ENCODE measurements around the gene TMEM156.
"Not testable (repeated sequence)": the region's sequence is repeated elsewhere in the genome, so short reads cannot be mapped to it uniquely, and the experiment has no call there.

Gene TMEM156

DNA sequence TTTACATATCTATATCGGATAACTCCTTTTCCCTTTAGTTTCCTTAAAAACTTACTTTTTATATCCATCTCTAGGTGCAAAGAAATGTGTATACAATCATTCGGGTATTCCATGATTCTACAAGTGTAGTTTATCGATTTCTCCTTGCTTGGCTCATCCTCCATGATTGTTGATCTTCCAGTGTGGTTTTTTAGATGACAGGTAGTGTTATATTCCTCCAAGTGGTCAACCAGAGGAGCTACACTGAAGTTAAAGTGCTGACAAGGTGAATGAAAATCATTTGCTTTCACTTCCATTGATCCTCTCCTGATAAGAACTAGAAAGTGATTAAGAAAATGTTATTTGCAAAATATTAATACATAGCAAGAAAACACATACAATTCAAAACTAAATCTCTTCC, 38.5 kb downstream of the TMEM156 start:
- DNase-seq (ENCODE audit: low read depth), result no peak

DNA sequence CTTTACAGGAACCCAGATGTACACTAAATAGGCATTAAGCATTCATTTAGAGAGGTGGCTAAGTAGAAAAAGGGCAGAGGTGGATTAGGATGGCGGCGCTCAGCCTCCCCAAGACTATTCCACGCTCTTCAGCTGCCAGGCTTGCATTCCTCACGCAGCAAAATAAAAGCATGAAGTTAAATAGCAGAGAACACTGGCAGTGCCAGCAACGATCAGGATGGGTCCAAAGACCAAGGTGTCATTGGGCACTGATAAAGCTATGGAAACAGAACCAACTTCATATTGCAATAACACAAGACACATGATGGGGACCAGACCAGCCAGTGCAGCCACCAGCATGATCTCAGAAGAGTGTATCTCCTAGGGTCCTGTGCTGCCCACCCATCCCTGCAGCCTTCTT, 42.0 kb downstream of the TMEM156 start:
- no peak for DNase-seq (ENCODE audit: low read depth)

DNA sequence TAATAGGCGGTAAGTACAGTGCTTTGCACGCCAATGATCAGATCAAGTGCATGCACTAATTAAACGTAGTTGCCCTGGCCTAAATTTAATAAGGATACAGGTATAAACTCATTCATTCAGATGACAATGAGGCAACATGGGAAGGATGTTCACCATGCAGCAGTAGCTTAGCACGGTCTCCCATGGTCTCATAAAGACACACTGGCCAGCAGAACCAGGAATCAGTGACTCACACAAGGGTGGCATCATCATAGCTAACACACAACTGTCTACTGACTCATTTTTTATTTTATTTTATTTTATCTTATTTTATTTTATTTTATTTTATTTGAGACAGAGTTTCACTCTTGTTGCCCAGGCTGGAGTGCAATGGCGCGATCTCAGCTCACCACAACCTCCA, 42.7 kb downstream of the TMEM156 start:
- DNase-seq (ENCODE audit: low read depth), result no peak

DNA sequence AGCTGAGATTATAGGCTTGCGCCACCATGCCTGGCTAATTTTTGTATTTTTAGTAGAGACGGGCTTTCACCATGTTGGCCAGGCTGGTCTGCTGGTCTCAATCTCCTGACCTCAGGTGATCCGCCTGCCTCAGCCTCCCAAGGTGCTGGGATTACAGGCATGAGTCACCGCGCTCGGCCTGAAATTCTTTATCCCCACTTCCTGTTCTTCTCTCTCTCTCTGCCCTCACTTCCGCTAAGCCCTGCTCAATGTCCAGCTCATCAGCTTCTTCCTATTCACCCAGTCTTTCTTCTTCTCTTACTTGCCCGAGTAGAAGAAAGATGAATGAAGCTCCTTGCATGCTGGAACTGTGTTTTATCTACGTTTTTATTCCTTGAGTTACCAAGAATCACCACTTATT, 43.9 kb downstream of the TMEM156 start:
- DNase-seq (ENCODE audit: low read depth), result not testable (repeated sequence)

DNA sequence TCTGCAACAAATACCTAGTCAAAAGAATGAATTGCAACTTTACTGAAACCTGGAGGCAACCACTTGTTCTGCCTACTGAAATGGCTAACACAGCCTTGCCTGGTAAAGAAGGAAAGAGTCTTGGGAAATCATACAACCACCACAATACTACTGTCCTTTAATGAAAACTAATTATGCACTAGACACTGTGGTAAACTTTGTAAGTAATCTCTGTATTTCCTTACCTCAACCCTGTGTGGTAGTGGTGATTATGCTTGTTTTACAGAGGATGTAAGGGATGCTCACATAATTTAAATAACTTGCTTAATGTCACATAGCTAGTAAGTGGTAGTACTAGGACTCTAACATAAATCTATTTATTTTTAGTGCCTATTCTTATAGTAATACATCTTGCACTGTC, 44.7 kb downstream of the TMEM156 start:
- no peak for DNase-seq (ENCODE audit: low read depth)

DNA sequence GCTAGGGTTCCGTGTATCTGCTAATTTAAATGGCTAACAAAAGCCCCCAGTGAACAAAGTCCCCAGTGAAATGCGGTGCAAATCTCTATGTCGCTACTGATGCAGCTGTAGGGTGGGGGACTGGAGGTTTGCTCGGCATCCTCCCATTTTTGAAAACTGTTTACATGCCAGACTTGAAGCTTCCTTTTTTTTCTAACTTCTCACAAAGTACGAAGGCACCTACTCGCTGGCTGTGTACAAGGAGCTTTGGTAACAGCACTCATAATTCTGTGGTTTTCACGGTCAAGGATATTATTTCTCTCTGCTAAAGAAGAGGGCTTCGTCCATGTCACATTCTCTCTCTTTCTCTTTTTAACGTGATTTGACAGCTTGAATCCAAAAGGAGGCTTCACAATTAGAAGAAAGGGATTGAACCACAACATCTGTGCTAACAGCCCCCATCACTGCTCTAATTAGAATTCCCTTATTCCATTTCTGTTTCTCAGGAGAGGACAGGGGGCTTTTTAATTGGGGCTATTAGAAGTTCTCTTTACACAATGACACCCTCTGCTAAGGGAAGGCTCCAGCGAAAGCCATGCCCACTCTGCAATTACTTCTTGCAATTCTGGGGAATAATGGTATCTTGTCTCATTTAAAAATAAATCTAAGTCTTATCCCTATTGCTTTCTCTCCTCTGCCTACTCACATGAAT, 46.7 kb downstream of the TMEM156 start:
- no peak for DNase-seq (ENCODE audit: low read depth)

DNA sequence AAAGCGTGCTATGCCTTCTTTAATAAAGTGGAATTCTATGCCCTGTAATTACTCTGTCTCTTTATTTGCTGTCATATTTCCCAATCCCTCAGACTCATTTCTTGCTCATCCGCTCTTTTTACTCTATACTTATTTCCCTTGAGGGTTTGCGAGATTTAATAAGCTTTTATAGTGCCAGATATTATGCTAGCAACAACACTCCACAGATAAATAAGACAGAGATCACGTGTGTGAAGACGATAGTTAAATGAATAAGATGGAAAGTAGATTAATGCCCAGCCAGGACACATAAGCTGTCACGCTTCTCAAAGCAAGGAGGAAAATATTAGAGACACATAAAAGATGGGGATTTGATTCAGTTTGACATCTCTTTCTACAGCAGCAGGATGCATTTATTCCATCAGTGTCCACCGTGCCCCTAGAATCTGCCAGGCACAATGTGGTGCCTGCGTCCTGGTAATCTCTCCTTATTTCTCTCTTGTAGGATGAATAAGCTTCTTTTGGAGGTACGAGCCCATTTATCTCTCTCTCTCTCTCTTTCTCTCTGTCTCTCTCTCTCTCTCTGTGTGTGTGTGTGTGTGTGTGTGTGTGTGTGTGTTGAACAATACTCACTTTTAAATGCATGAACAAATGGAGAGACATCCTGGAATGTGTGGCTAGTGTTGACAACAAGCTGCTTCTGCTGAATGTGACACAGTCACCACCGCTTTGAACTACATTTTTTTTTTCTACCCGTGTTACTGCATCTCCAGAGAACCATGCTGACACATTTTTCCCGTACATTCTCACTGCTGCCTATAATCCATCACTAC, 48.2 kb downstream of the TMEM156 start:
- no peak for DNase-seq (ENCODE audit: low read depth)

DNA sequence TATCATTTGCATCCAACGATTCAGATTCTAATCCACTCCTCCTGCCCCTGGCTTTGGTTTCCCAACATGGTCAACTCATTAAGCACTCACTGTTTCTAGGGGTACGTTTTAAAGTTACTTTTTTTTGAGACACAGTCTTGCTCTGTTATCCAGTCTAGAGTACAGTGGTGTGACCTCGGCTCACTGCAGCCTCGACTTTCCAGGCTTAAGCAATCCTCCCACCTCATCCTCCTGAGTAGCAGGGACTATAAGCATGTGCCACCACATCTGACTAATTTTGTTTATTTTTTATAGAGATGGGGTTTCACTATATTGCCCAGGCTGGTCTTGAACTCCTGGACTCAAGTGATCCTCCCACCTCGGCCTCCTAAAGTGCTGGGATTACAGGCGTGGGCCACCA, 48.9 kb downstream of the TMEM156 start:
- DNase-seq (ENCODE audit: low read depth), result no peak

DNA sequence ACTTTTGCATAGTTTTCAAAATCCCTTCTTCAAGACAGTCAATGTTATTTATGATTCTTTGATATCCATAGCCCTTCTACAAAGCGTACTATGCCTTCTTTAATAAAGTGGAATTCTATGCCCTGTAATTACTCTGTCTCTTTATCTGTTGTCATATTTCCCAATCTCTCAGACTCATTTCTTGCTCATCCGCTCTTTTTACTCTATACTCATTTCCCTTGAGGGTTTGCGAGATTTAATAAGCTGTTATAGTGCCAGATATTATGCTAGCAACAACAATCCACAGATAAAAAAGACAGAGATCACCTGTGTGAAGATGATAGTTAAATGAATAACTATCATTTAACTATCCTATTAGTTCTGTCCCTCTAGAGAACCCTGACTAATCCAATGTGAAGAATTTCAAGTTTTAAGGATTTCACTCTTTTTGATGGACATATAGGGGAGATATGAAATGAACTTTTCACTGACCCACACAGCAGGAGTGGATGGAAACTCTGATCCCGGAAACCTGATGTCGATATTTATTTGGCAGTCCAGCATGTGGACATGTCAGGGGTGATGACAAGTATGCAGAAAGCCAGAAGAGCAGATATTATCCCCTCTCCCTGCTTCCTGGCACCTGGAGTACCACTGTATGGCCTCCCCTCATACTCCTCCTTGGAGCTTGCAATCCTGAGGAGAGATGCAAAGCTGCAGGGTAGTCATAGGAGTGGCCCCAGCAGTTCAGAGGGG, 49.7 kb downstream of the TMEM156 start:
- no peak for DNase-seq (ENCODE audit: low read depth)

DNA sequence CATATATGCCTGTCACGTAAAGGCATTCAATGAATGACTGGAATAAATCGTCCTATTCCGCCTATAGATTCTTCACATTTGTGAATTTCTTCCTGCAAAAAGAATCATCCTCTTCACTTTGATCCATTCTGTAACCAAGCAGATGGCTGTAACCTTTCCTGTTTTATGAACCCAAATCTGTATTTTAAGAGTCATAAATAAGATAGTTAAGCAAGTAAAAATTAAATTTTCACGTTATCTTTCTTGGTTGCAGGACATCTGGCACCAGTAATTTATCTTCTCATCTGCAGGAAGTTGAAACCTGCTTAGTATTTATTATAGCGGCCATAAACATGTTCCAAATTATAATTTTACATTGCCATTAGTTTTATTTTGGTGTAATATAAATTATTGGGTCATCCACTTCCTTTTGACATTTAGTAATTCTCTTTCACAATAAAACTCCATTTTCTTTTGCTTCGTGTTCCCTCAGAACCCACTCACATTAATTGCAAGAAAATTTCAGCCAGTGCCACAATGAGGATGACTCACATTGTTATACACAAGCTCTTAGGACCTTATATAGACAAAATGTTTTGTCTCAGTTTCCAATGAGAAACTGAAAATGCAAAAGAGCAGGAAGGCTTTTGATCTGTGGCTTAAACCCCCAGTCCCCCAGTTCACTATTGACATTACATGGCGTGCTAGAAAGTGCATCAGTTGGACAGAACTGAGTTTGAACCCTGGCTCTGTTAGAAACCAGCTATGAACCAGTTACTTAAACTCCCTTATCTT, 51.1 kb downstream of the TMEM156 start:
- peak; percentile 48 for DNase-seq (ENCODE audit: low read depth)

DNA sequence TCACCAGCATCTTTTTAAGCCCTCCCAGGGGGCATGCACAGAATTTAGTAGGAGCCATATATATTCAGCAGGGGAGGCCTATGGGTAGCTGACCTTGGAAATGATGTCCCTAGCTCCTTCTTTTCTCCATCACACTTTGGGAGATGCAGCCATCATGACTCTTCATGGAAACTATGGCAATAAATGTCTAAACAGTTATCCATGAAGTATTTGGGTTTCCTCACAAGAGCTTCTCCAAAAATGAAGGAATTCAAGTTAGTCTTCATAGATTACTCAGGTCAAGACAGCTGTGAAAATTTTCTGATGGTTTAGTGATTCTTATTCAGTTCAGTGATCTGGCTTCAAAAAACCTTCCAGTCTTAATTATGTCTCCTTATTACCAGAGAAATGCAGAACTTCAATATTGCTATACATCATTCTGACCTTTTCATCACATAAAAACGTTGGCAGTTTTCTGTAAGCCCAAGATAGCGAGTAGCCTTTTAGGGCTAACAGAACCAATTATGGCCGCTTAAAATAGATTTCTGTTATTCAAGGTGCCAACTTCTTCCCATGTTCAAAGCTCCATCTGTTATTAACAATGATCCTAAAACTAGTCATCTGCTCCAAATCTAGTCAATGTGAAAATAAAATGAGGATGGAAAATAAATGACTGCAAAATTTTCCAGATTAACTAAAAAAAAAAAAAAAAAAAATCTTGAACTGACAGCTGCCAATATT, 52.5 kb downstream of the TMEM156 start:
- no peak for DNase-seq (ENCODE audit: low read depth)

DNA sequence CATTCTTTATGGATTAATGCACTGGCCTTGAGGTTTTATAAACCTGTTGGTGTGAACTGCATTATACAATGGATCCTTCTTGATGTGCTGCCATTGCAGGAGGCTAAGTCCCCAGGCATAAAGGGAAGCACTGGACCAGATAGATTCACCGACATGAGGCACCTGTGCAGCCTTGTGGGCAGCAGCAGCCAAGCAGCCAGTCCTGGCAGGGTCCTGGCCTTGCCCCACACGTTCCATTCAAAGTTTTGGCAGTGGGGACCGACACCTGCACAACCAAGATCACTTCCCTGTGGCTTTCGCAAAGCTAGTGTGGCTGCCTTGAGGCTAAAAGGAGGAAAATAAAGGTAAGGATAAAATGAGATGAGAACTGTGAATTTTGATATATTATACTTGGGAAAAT, 53.1 kb downstream of the TMEM156 start:
- no peak for DNase-seq (ENCODE audit: low read depth)

DNA sequence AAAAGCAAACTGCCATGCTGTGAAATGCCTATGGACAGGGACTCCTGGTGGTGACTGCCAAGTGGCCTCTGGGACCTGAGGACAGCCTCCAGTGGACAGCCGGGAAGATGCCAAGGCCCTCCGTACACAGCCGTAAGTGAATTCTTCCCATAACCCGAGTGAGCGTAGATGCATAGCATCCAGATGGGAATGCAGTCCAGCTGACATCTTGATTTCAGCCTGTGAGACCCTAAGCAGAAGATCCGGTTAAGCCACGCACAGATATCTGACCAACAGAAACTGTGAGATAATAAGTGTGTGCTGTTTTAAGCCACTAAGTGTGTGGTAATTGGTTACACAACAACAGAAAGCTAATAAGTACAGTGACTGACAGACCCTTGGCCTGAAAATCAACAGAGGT, 55.9 kb downstream of the TMEM156 start:
- no peak for DNase-seq (ENCODE audit: low read depth)

DNA sequence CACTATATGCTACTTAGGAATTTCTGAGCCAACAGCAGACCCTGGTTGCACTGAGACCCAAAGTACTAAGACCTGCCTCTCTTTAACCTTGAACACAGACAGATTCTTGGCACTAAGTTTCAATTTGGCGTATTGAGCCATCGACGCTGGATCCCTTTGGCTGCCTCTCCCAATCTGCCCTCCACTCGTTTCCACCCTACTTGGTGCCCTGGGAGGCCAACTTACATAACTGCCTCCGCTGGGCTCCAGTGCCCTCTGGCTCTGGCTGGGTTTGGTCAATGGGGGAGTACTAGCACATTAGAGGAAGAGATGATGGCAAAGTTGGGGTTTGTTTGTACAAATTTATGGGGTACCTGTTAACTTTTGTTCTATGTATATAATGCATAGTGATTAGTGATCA, 63.5 kb downstream of the TMEM156 start:
- DNase-seq (ENCODE audit: low read depth), result no peak

DNA sequence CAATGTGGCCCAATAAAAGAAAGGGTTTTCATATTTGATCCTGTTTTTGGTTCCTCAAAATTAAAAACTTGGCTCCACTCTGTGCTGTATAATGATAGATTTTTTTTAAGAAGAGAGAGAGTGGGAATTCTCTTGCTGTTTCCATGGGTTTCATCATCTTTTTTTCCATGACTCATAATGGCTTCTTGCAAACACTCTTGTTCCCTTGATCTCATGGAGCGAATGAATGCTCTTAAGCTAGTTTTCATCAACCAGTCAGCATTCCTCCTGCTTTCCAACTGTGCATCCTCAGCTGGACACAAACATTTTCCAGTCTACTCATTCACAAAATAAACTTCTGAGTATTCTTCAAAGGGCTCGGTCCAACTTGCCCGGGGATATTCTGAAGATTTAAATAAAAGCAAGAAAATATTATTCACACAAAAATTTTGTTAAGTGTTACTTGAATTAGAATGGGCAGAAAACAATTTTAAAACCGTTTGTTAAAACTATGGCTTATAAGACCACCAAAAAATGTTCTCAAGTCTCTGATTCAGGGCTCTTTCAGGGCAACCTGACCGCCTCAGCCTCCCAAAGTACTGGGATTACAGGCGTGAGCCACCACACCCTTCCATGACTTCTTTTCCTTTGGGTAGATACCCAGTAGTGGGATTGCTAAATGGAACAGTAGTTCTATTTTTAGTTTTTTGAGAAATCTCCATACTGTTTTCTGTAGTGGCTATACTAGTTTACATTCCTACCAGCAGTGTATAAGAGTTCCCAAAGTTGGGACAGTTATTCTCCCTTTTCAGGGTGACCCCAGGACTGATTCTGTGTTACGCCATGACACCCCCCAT, 64.7 kb downstream of the TMEM156 start:
- DNase-seq (ENCODE audit: low read depth), result peak; percentile 98

DNA sequence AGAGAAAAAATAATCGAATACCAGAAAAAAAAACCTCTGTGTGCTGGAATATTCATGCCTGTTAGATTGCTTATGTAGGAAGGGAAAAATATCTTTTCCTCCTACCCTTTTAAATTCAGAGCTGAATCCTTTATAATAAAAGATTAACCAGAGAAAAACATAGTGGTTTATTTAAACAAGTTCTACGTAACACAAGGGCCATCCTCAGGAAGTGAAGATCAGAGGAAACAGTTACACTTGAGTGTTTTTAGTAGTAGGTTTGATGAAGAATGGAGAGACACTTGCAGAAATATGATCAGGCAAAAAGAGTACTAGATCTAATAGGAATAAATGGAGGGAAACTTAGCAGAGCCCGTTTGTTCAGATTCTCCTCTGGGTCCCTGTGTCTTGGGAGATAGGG, 66.3 kb downstream of the TMEM156 start:
- DNase-seq (ENCODE audit: low read depth), result no peak

DNA sequence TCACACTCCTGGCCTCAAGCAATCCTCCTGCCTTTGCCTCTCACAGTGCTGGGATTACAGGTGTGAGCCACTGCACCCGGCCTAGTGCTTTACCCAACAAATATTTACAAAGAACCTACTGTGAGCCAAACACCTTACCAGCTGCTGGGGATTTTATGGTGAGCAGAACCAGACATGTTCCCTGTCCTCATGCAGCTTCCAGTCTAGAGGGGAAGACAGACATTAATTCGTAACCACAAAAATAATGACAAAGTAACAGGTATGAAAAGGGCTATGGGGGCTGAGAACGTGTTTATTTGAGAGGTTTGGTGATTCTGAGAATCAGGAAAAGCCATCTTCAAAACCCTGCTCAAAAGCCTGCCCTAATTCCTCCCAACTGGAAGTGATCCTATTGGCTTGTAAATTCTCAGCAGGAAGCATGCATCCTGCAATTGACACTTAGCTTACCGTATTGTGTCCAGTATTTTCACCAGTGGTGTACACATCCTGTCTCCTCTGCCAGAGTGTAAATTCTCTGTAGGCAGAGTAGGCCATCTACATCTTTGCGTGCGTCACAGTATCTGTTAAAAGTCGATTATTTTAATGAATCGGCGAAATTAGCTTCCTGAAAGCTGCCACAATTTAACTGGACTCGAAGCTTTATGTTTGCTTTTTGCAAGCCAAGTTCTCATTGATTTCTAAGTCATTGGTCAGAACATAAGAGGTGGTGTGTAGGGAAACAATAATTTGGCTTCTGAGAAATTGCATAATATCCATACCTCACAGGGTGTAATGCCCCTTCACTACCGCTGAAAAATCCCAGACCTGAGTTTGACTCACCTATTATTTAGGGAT, 67.0 kb downstream of the TMEM156 start:
- no peak for DNase-seq (ENCODE audit: low read depth)

DNA sequence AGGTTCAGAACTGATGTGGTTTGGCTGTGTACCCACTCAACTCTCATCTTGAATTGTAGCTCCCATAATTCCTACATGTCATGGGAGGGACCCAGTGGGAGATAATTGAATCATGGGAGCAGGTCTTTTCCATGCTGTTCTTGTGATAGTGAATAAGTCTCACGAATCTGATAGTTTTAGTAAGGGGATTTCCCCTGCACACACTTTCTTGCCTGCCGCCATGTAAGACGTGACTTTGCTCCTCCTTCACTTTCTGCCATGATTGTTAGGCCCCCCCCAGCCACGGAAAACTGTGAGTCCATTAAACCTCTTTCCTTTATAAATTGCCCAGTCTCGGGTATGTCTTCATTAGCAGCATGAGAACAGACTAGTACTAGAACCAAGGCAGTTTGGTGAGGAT, 73.0 kb downstream of the TMEM156 start:
- not testable (repeated sequence) for DNase-seq (ENCODE audit: low read depth)

DNA sequence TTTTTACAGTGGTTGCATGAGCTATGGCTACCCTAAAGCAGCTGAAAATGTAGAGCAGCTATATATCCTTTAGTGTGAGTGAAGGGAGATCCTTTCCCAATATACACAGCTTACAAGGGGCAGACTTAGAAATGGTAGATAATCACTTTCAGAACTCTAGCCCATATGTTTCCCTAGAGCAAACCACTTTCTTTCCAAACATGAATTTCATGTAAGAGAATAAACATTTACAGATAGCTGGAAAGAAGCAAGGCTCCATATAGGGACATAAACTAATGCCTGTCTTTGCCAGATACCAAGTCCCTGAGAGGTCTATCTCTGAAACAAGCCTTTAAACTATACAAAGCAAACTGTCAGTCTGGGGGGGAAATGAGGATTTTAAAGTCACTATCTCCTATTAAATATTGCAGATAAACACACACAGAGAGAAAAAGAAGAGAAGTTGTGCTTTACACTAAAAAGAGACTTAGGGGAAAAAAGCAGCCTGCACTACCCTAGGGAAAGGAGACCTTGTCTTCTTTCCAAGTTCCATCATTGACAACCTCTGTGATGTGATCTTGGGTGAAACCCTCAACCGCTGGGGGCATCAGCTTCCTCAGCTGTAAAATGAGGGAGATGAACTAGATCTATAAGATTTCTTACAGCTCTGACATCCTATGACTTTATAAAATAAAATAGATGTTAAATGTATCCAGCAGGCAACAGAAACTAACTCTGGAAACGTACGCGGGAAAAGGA, 73.6 kb downstream of the TMEM156 start:
- no peak for DNase-seq (ENCODE audit: low read depth)
